SK-N-SH (cell line): ENCODE measurements around the gene VGLL4.

Experiments used
- CTCF ChIP-seq: fragments of 200-600 bp; sonication (generic); IDR thresholded peaks from 2 replicates; pipeline ENCODE4 v1.6.1; 2017; ENCODE audit warnings: antibody characterized with exemption, mild to moderate bottlenecking, moderate library complexity
- GABPA ChIP-seq: IDR thresholded peaks from 2 replicates; pipeline ENCODE4 v1.4.0; 2012; ENCODE audit warnings: low read depth, mild to moderate bottlenecking
- JUND ChIP-seq: IDR thresholded peaks from 2 replicates; pipeline ENCODE4 v1.4.0; 2012
- MAX ChIP-seq: IDR thresholded peaks from 2 replicates; pipeline ENCODE4 v1.4.0; 2012; ENCODE audit warnings: low read depth
- POLR2AphosphoS5 ChIP-seq: IDR thresholded peaks from 2 replicates; pipeline ENCODE4 v1.6.1; 2012; ENCODE audit warnings: low read depth, low read length
- RAD21 ChIP-seq: IDR thresholded peaks from 2 replicates; pipeline ENCODE4 v1.6.1; 2012; ENCODE audit warnings: mild to moderate bottlenecking, low read length
- TAF1 ChIP-seq: IDR thresholded peaks from 2 replicates; pipeline ENCODE4 v1.6.1; 2012; ENCODE audit warnings: low read depth, mild to moderate bottlenecking, low read length, moderate library complexity, borderline replicate concordance

- TF ChIP-seq RAD21 (no peak), JUND (no peak), CTCF (no peak), TAF1 (no peak), POLR2AphosphoS5 (no peak), GABPA (no peak), MAX (no peak)
Measured at GRCh38 chr3:11538581-11538980, 105.1 kb downstream of the VGLL4 start.
